ENCODE results near the gene CUTA. TPM values are rescaled to one million over a fixed set of nuclear protein-coding genes. Genes with fewer than 3 reads are reported as not detected.

The CUTA gene
- total and polyA plus RNA-seq, 2 of the 13 experiments (the other 11 are each of a cell fraction or from before 2014, with no cell fraction given) = 170 to 180 TPM

- TF ChIP-seq ZBTB33 (CRISPR knock-in tag; IDR thresholded peaks at IDR 0.05) (peak; percentile 79), ZNF326 (CRISPR knock-in tag; IDR thresholded peaks at IDR 0.05; ENCODE audit: borderline replicate concordance) (no peak), CREM (IDR thresholded peaks at IDR 0.05) (peak; percentile 98), CREM (CRISPR knock-in tag; IDR thresholded peaks at IDR 0.05) (peak; percentile 63; the same call in 1 of the 2 replicates), SIX1 (CRISPR knock-in tag; IDR thresholded peaks at IDR 0.05; ENCODE audit: borderline replicate concordance) (peak; percentile 50; the same call in 1 of the 2 replicates), HNF1B (CRISPR knock-in tag; IDR thresholded peaks at IDR 0.05) (peak; percentile 55), NFE2L1 (CRISPR knock-in tag; IDR thresholded peaks at IDR 0.05; ENCODE audit: borderline replicate concordance) (no peak), ZNF460 (CRISPR knock-in tag; IDR thresholded peaks at IDR 0.05; ENCODE audit: borderline replicate concordance) (no peak), NFATC3 (CRISPR knock-in tag; IDR thresholded peaks at IDR 0.05) (peak; percentile 82; the same call in 1 of the 2 replicates), TAF15 (IDR thresholded peaks at IDR 0.05; ENCODE audit: low read depth, low read length, poor library complexity, severe bottlenecking) (no peak), NFYC (CRISPR knock-in tag; IDR thresholded peaks at IDR 0.05) (peak; percentile 93), KMT2B (CRISPR knock-in tag; IDR thresholded peaks at IDR 0.05) (peak; percentile 88), ZNF343 (CRISPR knock-in tag; IDR thresholded peaks at IDR 0.05) (0 out of 2 replicates have a peak, but pooled peaks have one; percentile 70), ZSCAN25 (CRISPR knock-in tag; IDR thresholded peaks at IDR 0.05) (peak; percentile 84; the same call in 1 of the 2 replicates), MTA1 (CRISPR knock-in tag; IDR thresholded peaks at IDR 0.05; ENCODE audit: borderline replicate concordance) (peak; percentile 63; the same call in 1 of the 2 replicates), TEF (CRISPR knock-in tag; IDR thresholded peaks at IDR 0.05) (no peak), EEA1 (CRISPR knock-in tag; IDR thresholded peaks at IDR 0.05; ENCODE audit: borderline replicate concordance) (no peak; the same call in 1 of the 2 replicates), AGO1 (IDR thresholded peaks at IDR 0.05; ENCODE audit: low read depth, low read length, poor library complexity, severe bottlenecking) (peak; percentile 56), ZNF276 (CRISPR knock-in tag; IDR thresholded peaks at IDR 0.05; ENCODE audit: low read depth) (peak; percentile 70), NFYB (CRISPR knock-in tag; IDR thresholded peaks at IDR 0.05) (peak; percentile 92), HDAC1 (CRISPR knock-in tag; IDR thresholded peaks at IDR 0.05) (peak; percentile 100), NR2F2 (IDR thresholded peaks at IDR 0.05; ENCODE audit: borderline replicate concordance, low read depth) (no peak)
Observed at GRCh38 chr6:33391278-33391921, 26.5 kb downstream of the CUTA start, which contains the start of gene KIFC1 (continued).

Data from HepG2 (cell line).